Upper lobe of left lung (tissue), 4 donors: ENCODE data around the gene WDR31.

Experiments
- POLR2A ChIP-seq, 4 donors: fragments of 450-650 bp; IDR thresholded peaks; one replicate each; pipeline ENCODE4 v1.5.1; 2016 to 2017; ENCODE audit warnings: antibody characterized with exemption in 4 of 4, mild to moderate bottlenecking in 2 of 4
- TF ChIP-seq, protein P1 (sequence below), 6 experiments: fragments of 450-650 bp in 4 of 6; fragments of 200-600 bp in 2 of 6; sonication (generic) in 2 of 6; IDR thresholded peaks; one replicate each; pipeline ENCODE4 v1.5.1; 2016 to 2019; ENCODE audit warnings: antibody characterized with exemption in 6 of 6

DNA sequence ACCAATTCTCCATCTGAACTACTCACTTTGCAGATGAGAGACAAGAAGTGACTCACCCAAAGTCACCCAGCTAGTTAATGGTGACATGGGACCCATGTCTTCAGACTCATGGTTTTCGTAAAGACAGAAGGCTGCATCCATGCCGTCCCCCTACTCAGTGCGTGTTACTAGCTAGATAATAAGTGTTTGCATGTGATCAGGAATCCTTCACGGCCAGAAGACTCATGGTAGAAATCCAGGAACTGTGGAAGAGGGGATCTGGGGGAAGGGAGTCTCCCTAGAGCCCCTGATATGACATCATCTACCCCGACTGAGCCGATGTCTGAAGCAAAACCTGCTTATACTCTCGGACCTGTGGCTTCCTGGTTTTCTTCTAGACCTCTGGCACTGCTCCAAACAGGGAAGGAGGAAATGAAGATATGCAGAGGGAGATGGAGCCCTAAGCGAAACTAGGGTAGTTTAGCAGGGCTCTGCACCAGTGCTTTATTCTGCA is 40.2 kb downstream of the WDR31 start:
- TF ChIP-seq POLR2A (IDR thresholded peaks at IDR 0.05): no peak
- TF ChIP-seq, protein P1, sequence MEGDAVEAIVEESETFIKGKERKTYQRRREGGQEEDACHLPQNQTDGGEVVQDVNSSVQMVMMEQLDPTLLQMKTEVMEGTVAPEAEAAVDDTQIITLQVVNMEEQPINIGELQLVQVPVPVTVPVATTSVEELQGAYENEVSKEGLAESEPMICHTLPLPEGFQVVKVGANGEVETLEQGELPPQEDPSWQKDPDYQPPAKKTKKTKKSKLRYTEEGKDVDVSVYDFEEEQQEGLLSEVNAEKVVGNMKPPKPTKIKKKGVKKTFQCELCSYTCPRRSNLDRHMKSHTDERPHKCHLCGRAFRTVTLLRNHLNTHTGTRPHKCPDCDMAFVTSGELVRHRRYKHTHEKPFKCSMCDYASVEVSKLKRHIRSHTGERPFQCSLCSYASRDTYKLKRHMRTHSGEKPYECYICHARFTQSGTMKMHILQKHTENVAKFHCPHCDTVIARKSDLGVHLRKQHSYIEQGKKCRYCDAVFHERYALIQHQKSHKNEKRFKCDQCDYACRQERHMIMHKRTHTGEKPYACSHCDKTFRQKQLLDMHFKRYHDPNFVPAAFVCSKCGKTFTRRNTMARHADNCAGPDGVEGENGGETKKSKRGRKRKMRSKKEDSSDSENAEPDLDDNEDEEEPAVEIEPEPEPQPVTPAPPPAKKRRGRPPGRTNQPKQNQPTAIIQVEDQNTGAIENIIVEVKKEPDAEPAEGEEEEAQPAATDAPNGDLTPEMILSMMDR (IDR thresholded peaks at IDR 0.05): no peak
